ENCODE results near the gene CNEP1R1.

Gene CNEP1R1

GRCh38 chr16:50024684-50025536, at the start of gene CNEP1R1:
Gene CNEP1R1, plus strand, starts transcription at chr16:50025225. Its CDS starts 91 bp downstream, at chr16:50025316.
- peak within 1 kb of the TSS; percentile 86 for H3K27ac ChIP-seq

GRCh38 chr16:49977427-49977826, 47.6 kb upstream of the CNEP1R1 start:
- no peak overlapping the region for H3K27ac ChIP-seq
- TF ChIP-seq ZFX (IDR thresholded peaks at IDR 0.05) (no peak), CTCF (conservative IDR thresholded peaks at IDR 0.05) (no peak)

More at GRCh38 chr16:50024684-50025536, at the start of gene CNEP1R1:
- TF ChIP-seq CTCF (conservative IDR thresholded peaks at IDR 0.05) (peak; percentile 100), ZFX (IDR thresholded peaks at IDR 0.05) (peak; percentile 67)

- no peak for TF ChIP-seq ZFX (IDR thresholded peaks at IDR 0.05)
- no peak for TF ChIP-seq CTCF (conservative IDR thresholded peaks at IDR 0.05)
These were observed 46.3 kb upstream of the CNEP1R1 start for GRCh38 chr16:49978569-49979326.

GRCh38 chr16:49980166-49980565, 44.9 kb upstream of the CNEP1R1 start:
- no peak for TF ChIP-seq CTCF (conservative IDR thresholded peaks at IDR 0.05)
- TF ChIP-seq ZFX (IDR thresholded peaks at IDR 0.05) = no peak
- H3K27ac ChIP-seq = no peak overlapping the region

More at GRCh38 chr16:49978569-49979326, 46.3 kb upstream of the CNEP1R1 start:
- no peak overlapping the region for H3K27ac ChIP-seq

- TF ChIP-seq ZFX (IDR thresholded peaks at IDR 0.05) = no peak
- no peak for TF ChIP-seq CTCF (conservative IDR thresholded peaks at IDR 0.05)
- H3K27ac ChIP-seq = no peak overlapping the region
These were observed 38.5 kb upstream of the CNEP1R1 start for GRCh38 chr16:49986351-49987124.

GRCh38 chr16:49987381-49987780, 37.6 kb upstream of the CNEP1R1 start:
- no peak overlapping the region for H3K27ac ChIP-seq
- TF ChIP-seq ZFX (IDR thresholded peaks at IDR 0.05) (no peak), CTCF (conservative IDR thresholded peaks at IDR 0.05) (no peak)

Measured in C4-2B (cell line).